Eye (tissue), 1 donor: ENCODE data around the gene TAPT1.

Experiments used
- DNase-seq: peaks from one replicate; pipeline ENCODE4 v3.0.0-alpha.2; 2015

TAPT1 gene, protein sequence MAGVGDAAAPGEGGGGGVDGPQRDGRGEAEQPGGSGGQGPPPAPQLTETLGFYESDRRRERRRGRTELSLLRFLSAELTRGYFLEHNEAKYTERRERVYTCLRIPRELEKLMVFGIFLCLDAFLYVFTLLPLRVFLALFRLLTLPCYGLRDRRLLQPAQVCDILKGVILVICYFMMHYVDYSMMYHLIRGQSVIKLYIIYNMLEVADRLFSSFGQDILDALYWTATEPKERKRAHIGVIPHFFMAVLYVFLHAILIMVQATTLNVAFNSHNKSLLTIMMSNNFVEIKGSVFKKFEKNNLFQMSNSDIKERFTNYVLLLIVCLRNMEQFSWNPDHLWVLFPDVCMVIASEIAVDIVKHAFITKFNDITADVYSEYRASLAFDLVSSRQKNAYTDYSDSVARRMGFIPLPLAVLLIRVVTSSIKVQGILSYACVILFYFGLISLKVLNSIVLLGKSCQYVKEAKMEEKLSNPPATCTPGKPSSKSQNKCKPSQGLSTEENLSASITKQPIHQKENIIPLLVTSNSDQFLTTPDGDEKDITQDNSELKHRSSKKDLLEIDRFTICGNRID

DNA sequence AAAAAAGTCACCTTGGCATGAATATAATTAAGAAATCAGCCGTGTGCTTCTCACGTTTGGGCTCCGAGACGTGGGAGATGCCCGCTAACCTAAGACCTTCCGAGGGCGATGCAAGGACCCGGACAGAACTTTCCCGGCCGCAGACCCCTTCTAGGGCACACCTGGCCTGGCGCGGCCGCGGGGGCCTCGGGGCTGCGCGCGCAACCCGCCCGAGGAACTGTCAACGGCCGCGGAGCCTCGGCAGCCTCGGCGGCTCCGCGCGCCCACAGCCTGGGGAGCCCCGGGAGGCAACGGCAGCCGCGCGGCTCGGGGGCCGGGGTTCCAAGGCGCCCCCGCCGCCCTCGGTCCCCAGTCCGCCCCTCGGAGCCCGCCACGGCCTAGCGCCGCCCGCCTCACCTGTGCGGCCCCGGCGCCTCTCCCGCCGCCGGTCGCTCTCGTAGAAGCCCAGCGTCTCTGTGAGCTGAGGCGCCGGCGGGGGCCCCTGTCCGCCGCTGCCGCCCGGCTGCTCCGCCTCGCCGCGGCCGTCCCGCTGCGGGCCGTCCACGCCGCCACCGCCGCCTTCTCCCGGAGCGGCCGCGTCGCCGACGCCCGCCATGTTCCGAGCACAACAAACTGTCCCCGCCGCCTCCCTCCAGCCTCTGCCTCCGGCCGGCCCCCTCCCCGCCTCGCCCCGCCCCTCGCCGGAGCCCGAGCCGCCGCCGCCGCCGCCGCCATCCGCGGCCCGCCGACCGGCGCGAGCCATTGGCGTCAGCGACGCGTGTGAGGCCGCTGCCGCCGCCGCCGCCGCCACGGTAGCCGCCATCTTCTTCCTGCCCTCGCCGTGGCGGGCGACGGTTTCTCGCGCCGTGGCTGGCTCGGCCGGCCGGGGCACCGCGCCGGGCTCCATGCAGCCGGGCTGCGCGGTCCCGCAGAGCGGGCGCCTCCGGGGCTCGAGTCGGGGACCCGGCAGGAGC, at the start of gene TAPT1:
Gene TAPT1 (minus strand): TSS at position 609 of the 953 bp plus-strand sequence. CDS start 14 bp downstream, at position 595.
- DNase-seq, result peak; percentile 85

DNA sequence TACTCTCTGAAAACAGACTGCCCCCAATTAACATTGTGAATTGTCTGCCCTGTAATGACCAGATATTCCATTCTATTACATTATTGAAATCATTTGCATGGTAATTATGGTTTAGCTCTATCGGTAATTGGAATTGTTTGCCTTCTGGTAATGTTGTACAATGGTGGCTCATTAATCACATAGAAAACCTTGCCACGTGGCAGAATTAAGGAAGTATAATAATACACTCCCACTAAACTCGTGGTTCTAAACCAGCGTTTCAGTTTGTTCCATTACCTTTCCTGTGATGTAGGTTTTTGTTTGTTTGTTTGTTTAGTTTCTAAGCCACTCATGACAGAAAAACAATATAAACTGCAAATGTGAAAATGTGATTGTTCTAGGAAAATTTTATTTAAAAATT, 45.1 kb upstream of the TAPT1 start:
- DNase-seq, result no peak

DNA sequence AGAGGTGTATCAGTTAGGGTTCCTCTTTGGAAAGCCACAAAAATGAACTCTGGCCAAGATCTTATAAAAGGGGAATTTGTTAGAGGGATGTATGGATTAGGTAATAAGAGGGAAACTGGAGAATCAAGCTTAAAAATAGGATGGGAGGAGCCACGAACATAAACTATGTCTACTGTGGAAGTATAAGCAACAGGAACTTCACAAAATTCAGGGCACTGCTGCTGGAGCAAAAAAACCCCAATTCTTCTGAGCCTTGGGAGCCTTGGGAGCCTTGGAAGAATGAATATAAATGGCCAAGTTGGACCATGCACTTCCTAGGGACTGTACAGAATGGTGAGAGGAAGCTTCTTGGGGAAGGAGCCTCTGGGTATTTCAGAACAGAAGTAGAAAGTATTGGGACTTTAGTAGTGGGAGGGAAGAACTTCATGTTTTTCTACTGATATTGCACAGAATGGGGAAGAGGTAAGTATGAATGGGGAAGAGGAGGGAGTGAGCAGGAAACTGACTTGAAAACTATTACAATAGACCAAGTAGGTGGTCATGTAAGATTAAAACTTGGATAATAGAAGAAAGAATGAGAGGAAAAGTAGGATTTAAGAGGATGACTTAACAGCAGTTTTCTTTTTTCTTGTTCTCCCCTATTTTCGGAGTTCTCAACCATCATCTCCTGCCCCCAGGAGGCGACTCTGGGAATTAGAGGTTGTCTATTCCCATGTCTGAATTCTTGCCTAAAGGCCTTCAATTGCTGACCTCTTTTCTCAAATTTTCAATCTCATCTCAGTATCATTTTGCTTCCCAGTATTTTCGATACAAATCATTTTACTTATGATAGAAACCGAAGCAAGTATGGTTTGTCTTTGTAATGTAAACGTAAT, 44.4 kb upstream of the TAPT1 start:
- no peak for DNase-seq

DNA sequence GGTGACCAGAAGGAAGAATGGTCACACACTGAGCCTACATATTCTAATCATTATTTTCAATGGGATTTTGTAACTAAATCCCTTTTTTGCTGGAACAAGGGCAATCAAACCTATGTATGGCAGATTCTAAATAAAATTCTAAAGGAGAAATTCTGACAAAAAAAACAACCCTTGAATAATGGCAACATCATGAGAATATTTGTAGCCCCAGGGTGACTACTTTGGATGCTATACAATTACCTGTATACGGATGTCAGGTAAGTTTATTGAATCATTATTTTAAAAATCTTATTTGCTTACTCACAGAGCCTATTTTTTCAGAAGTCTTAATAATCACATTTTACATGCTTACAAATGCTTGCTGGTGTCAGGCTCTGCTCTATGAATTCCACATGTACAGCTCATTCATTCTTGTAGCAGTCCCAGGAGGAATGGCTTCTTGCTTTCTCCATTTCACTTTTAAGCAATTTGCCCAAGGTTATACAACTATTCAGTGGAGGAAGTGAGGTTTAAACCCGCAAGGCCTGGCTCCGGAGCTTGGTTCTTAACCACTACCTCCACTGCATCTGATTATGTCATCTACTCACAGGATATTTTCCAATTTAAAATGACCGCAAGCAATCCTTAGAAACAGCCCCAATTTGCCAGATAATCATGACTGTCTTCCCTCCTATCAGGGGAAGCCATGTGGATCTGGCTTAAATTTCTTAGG, 43.6 kb upstream of the TAPT1 start:
- DNase-seq, result peak; percentile 55

DNA sequence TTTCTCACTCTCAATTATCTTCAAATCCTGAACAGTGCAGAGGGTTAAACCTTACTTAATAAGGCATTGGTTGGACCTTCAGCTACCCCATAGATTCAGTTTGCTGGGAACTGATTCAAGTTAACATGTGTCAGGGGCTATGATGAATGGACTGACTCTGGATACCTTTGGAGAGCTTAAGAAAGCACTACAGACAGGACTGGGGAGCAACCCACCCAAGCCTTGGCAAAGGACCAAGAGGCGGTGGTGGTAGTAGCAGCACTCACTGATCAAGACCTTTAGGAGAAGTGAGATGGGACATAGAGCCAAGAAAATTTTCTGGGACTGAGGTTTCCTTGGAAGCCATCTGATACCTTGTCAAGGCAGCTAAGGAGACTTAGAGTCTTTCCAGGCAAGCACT, 43.0 kb upstream of the TAPT1 start:
- DNase-seq, result no peak

DNA sequence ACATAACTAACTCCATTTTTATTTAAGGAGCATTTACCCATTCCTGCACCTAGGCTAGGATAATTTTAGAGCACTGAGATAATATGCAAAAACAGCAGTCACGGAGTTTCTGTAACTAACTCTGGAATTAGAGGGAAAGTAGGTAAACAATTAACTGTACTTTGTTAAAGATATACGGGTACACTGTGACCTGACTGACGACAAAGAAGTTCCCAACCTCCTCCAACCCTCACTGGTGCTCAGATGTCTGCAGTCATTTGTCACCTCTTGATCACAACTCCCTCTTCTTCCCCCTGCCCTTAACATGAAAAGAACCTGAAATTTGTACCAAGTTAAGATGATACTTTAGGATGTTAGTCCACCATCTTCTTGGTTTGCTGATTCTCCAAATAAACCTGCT, 42.0 kb upstream of the TAPT1 start:
- DNase-seq, result no peak

DNA sequence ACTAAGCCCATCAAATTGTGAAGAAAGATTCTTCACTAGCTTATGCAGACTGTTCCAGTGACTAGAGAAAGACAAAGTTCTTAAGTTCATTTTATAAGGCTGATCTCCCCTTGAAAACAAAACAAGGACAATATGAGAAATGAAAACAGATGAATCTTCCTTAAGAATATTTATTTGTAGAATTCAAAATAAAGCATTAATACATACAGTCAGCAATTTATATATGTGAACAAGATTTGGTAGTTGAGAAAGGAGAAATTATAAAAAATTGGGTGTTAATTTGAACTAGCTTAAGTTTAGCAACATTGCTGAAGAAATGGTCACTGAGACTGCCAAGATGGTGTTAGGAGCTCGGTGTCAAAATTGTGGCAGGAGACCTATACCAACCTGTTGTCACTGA, 41.4 kb upstream of the TAPT1 start:
- no peak for DNase-seq

DNA sequence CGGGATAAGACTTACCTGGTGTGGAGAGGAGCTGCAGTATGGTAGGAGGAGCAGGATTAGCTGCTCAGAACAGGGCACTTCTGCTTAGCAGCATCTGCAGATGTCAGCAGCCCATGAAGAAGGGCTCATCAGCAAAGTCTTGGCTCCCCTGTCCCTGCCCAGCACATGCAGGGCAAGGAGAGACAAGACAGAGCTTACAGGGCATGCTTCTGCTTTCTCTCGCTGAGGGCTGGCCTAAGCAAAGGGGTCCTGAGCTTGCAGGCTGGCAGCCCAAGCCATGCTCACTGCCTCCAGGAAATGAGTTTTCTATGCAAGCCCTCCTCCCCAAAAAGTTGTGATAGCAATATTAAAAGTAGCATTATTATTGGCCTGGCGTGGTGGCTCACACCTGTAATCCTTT, 39.5 kb upstream of the TAPT1 start:
- DNase-seq, result no peak

DNA sequence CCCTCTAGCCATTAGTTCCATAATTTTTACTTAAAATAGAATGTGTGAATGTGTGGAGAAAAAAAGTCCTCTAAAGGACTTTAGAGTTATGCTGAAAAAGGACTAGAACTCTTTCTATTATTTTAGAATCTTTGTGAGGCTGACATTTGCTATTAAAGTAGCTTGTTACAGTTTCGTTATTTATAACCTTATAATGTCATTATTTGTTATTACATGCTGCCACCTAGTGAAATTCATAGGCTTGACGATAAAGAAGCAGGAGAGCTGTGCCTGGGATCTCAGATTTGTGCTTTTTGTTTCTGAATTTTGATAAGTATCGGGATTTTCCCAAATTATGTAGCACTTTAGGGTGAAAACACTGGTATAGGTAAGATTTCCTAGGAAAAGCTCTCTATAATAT, 38.5 kb upstream of the TAPT1 start:
- DNase-seq, result peak; percentile 66

DNA sequence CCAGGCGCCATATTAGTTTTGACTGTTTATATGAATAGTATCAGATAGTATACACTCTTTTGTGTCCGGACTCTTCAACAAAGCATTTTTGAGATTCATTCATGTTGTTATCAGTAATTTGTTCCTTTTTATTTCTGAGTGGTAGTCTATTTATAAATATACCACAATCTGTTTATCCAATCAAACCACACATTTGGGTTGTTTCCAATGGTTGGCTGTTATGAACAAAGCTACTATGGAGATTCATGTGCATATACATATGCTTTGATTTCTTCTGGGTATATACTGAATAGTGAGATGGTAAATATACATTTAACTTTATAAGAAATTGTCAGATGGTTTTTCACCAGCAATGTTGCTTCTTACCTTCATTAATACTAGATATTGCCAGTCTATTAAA, 36.8 kb upstream of the TAPT1 start:
- no peak for DNase-seq

DNA sequence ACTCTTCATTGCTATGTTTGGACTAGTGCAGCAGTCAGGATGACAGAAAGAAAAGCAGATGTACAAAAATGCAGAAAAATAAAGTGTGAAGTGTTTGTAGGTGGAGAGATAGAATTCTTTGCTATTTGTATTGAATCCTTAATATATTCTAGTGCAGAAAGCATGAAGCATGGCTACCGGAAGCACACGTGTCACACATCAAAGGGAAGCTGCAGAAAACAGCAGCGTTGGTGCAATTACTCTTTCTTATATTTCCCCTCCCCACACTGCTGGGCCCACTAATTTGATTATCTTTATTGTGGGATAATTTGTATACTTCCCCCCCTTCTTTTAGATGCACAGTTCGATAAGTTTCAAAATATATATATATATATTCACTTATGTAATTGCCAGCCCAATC, 35.9 kb upstream of the TAPT1 start:
- DNase-seq, result no peak

DNA sequence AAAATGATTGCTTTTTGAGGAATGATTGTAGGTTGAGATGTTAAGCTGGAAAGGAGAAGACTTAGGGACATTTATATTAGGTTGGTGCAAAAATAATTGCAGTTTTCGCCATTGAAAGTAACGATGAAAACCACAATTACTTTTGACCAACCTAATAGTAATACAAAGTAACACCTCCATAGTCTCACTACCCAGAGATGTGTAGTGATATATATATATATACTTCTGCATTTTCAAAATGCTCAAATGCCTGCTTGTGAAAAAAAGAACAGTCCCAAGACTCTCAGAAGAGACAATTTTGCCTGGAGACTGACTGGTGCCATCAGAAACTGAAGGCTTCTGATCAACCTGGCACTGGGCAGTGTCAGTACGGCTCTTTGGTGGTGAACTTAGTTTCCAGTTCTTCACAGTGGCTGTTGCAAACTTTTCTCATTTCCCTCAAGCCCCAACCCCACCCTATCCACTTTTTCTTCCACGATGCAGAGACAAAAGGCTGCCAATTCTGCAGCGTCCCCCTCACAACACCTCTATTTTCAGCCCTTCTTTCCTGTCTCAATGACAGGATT, 35.1 kb upstream of the TAPT1 start:
- DNase-seq, result no peak

DNA sequence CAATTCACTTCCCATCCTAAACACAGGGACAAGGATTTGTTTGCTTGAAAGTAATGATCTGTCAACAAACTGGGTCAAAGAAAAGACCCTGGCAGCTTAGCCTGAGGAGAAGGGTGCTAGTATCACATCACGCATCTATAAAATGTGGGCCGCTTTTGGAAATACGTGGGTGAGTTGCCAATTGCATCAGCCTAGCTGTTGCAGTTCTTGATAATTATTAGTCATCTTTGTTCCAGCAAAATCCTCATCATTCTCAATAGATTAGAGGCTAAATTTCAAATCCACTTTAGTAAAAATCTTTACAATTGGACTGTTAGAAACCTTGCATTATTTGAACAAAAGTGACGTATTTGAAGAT, 33.6 kb upstream of the TAPT1 start:
- DNase-seq, result no peak

DNA sequence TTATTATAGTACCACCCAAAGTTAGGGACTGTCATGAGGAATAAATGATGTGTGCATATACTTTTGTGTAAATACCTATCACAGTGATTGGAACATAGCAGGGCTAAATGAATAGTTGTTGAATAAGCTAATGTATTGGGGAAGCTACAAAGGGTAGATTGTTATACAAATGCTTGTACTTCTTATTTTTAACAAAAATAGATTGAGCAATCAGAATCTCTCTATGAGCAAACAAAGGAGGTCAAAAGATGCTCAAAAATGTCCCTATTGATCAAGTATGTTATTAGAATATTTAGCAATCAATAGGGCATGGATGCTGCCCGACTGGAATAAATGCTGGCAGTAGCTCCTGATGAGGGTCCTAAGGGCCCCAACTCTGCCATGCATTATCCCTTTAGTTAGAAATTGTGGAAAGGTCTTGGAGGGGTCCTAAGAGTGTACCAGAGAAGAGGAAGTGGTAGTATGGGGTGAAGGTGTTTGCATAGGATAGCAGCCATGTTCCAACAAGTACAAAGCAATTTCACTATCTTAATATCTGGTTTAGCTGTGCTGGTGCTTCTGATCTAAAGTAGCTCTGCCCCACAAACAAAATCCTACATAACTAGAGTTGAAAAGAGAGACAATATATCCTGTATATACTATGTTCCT, 33.1 kb upstream of the TAPT1 start:
- DNase-seq, result no peak

DNA sequence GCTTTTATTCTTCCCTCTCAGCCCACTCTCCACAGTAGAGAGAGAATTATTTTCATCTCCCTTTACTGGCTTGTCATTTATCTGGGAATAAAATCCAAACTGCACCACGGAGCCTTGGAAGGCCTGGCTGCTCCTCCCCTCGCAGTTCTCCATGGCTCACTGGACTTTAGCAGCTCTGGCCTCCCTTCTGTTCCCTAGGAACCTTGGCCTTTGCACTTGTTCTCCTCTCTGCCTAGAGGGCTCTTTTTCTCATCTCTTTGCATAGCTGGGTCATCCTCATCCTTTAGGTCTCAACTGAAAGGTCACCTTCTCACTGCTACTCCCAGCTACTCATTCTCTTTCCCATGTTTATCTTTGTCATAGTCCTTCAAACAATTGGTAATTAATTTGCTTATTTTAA, 31.3 kb upstream of the TAPT1 start:
- DNase-seq, result no peak

DNA sequence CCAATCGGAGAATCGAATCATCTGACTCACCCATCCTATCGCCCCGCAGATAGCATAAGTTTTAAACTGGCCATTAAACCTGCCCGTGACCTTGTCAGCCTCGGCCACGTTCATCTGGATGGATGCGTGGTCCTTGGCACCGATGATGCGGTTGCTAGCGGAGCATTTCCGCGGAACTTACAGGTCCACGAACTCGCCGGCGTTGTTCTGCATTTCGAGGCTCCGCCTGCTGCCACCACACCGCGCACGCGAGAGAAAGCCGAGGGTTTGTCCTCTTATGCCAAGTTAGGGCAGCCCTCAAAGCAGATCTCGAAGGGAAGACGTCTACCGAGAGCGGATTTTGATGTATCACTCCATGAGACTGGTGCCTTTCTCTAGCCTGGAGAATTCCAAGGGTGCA, 30.1 kb upstream of the TAPT1 start:
- no peak for DNase-seq

DNA sequence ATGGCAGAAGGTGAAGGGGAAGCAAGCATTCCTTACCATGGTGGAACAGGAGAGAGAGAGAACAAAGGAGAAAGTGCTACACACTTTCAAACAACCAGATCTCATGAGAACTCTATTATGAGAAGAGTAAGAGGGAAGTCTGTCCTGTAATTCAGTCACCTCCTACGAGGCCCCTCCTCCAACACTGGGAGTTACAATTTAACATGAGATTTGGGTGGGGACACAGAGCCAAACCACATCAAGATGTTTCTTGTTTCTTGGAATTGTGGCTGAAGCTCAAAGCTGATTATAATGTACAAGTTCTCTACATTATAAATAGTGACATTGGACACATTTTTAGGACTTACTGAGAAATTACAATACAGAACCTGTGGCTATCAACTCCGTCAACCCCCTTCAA, 29.5 kb upstream of the TAPT1 start:
- DNase-seq, result no peak

DNA sequence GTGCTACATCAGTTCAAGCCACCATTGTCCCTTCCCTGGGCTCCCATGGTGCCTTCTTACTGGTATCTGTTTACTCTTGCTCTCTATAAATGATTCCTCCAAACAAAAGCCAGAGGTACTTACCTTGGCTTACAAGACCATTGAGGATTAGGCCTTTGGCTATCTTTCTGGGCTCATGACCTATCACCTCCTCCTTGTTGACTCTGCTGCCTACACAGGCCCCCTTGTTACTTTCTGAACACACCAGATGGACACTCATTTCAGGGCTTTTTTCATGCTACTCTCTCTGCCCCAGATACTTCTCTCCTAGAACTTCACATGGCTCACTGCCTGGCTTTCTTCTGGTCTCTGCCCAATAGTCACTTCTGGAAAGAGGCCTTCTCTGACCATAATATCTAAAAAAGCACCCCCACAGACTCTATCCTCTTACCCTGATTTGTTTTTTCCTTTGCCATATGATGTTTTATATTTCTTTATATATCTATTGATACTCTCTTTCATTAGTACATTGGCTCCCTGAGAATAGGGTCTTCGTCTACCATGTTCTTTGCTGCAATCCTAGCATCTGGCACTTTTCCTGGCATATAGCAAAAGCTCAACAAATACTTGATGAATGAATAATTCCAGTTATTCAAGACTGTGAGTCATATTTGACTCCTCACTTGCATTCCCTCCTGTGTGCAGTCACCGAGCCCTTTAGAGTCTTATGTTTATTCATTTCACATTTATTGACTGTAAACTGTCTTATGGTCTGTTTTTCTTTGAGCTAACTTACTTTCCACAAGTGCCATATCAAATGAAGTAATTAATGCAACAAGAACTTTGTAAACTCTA, 27.1 kb upstream of the TAPT1 start:
- no peak for DNase-seq

DNA sequence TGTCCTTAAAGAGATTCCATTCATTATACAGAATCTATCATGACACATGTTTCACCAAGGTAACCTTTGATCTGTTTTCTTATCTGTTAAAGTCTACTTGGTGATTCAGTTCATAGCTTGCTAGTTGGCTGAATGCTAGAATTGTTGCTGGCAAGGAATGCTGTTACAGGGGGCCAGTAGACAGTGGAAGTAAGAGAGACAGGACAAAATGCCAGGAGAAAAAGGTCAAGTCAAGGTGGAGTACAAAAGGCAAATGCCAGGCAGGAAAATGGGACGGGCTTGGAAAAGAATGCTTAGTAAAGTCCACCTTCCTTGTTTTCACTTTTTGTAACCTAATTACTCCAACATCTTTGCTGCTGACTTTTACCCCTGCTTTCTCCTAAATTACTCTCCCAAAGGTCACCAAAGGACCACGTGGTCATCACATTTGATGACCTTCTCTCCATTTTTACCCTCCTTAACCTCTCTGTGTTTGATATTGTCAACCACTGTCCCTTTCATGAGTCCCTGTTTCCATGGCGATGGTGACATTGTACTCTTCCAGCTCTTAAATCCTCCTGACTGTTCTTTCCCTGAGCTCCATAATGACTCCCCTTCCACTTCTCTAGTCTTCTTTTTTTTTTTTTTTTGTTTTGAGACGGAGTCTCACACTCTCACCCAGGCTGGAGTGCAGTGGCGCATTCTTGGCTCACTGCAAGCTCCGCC, 24.5 kb upstream of the TAPT1 start:
- DNase-seq, result no peak

DNA sequence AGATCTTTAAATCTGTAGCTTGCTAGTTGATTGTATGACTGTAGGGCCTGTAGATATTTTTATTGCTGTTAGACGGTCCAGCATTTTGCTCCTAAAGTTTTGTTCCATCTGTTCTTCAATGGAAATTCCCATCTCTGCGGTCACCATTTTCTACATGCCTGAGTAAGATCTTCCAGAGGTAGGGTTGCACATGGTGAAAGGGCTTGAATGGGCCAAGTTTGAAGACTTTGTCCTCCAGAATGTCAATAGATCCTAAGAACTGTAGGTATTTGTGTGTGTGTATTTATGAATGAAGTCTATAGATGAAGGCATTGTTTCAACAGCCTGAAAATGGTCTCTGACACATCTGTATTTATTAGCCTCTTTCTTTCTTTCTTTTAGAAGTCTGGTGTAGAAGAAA, 22.3 kb upstream of the TAPT1 start:
- DNase-seq, result no peak
